ENCODE results near the gene TEX51. TPM values are rescaled to one million over a fixed set of nuclear protein-coding genes. Genes with fewer than 3 reads are reported as not detected.
A peak's percentile ranks its signal among the peaks of the same experiment; 100 is the strongest.

TEX51 gene
- total and polyA plus RNA-seq, 11 donors, result not detected

DNA sequence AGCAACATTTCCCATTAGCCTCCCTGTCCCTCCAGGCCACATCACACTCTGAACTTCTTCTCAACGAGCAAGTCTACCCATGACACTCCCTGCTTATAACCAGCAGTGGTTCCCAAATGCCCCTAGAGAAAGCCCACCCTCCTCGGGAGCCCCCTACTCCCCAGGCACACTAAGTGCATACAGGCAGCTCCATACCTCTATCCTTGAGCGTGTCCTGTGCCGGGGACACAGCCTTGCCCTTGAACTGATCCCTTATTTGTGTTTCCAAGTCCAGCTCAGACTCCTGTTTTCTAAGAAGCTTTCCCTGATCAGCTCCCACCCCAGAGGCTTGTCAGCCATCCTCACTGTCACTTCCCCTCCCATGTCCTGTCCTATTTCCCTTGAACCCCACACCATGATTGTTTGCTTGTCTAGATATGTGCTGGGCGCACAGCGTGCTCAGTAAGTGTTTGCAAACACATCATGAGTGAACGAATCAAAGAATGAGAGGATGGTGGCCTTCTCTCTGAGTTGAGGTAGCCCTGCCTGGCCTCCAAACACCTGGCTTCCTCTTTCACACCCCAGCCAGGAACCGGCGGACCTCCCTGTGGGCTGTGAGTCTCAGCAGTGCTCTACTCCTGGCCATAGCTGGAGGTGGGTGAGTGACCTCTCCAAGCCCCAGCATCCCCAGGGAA is 2.1 kb downstream of the TEX51 start:
- TF ChIP-seq POLR2A (IDR thresholded peaks at IDR 0.05), result no peak
- no peak for TF ChIP-seq CTCF (IDR thresholded peaks at IDR 0.05)
- WGBS, 4 donors, result 79 to 87% (median 84%) methylated on average over 9 of the region's 9 CpGs
- intact Hi-C loops (cut with DNase I), result no loop called here
- ATAC-seq (no peak), DNase-seq (peak in 2 of 5 donors; percentile 10 to 14)
- Histone ChIP-seq H3K27me3 (no peaks in the 10 kb centered on the region), H3K27ac (no peak overlapping the region), H3K36me3 (no peaks in the 10 kb centered on the region), H3K4me1 (no peaks in the 10 kb centered on the region), H3K9me3 (peaks cover 0 to 16% (median 3%) of the 10 kb centered on the region in 12 donors), H3K4me3 (no peak overlapping the region)

- H3K36me3 ChIP-seq, result no peaks in the 10 kb centered on the region
- TF ChIP-seq POLR2A (IDR thresholded peaks at IDR 0.05) (no peak), CTCF (IDR thresholded peaks at IDR 0.05) (no peak)
- H3K4me3 ChIP-seq, result no peak overlapping the region
- no peak overlapping the region for H3K27ac ChIP-seq
- 87 to 91% (median 87%) methylated on average over 2 of the region's 2 CpGs for WGBS, 4 donors
- ATAC-seq, result no peak
- peaks cover 0 to 6% (median 0%) of the 10 kb centered on the region in 9 donors for H3K27me3 ChIP-seq
- H3K9me3 ChIP-seq, result peaks cover 0 to 16% (median 3%) of the 10 kb centered on the region in 12 donors
- no peaks in the 10 kb centered on the region for H3K4me1 ChIP-seq
- intact Hi-C loops (cut with DNase I), result no loop called here
- DNase-seq, result peak in 1 of 5 donors; percentile 16
Measured at GRCh38 chr2:126901459-126901858, 2.8 kb downstream of the TEX51 start.

GRCh38 chr2:126902152-126902835 is 3.6 kb downstream of the TEX51 start:
- Histone ChIP-seq H3K4me3 (no peak overlapping the region), H3K27me3 (peaks cover 0 to 7% (median 0%) of the 10 kb centered on the region in 9 donors), H3K4me1 (no peaks in the 10 kb centered on the region), H3K9me3 (peaks cover 0 to 16% (median 3%) of the 10 kb centered on the region in 12 donors), H3K36me3 (no peaks in the 10 kb centered on the region), H3K27ac (no peak overlapping the region)
- 78 to 80% (median 78%) methylated on average over 5 to 7 of the region's 7 CpGs for WGBS, 4 donors
- DNase-seq, result peak in 1 of 5 donors; percentile 1
- intact Hi-C loops (cut with DNase I), result no loop called here
- TF ChIP-seq CTCF (IDR thresholded peaks at IDR 0.05) (no peak), POLR2A (IDR thresholded peaks at IDR 0.05) (no peak)
- ATAC-seq, result no peak

DNA sequence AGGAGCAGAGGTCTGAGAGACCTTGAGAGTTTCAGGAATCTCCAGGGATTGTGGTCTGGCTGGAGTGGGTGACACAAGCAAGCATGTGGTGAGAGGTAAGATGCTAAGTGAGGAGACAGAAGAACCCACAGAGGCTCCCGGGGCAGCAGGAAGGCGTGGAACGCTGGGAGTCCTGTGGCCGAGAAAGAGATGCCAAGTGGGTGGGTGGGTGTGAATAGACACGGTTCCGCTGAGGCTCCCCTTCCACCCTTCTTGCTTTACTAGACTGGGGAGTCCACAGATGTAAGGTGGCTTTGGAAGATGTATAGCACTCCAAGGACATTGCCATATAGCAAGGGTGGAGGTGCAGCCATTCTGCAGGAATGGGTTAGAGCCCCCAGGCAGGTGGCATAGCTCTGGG is 4.2 kb downstream of the TEX51 start:
- peaks cover 0 to 10% (median 0%) of the 10 kb centered on the region in 9 donors for H3K27me3 ChIP-seq
- DNase-seq, result peak in 1 of 5 donors; percentile 1
- peaks cover 0 to 16% (median 3%) of the 10 kb centered on the region in 12 donors for H3K9me3 ChIP-seq
- no peak overlapping the region for H3K27ac ChIP-seq
- no peak for TF ChIP-seq POLR2A (IDR thresholded peaks at IDR 0.05)
- TF ChIP-seq CTCF (IDR thresholded peaks at IDR 0.05), result no peak
- no peaks in the 10 kb centered on the region for H3K36me3 ChIP-seq
- no peak for ATAC-seq
- no peak overlapping the region for H3K4me3 ChIP-seq
- WGBS, 4 donors, result 82 to 90% (median 88%) methylated on average over 6 of the region's 6 CpGs
- intact Hi-C loops (cut with DNase I), result no loop called here
- H3K4me1 ChIP-seq, result no peaks in the 10 kb centered on the region

All from heart left ventricle (tissue), 16 donors.